HG03060 (cell line): ENCODE results near the gene GANAB.
"Not testable (repeated sequence)": the region's sequence is repeated elsewhere in the genome, so short reads cannot be mapped to it uniquely, and the experiment has no call there.

ENCODE experiments used
- ATAC-seq: cut with Tn5 transposase; IDR thresholded peaks from one replicate; pipeline ENCODE4 v1.9.1; 2021; ENCODE audit warnings: low read depth, moderate number of reproducible peaks; ENCODE audit not compliant: unreplicated experiment

Gene GANAB

DNA sequence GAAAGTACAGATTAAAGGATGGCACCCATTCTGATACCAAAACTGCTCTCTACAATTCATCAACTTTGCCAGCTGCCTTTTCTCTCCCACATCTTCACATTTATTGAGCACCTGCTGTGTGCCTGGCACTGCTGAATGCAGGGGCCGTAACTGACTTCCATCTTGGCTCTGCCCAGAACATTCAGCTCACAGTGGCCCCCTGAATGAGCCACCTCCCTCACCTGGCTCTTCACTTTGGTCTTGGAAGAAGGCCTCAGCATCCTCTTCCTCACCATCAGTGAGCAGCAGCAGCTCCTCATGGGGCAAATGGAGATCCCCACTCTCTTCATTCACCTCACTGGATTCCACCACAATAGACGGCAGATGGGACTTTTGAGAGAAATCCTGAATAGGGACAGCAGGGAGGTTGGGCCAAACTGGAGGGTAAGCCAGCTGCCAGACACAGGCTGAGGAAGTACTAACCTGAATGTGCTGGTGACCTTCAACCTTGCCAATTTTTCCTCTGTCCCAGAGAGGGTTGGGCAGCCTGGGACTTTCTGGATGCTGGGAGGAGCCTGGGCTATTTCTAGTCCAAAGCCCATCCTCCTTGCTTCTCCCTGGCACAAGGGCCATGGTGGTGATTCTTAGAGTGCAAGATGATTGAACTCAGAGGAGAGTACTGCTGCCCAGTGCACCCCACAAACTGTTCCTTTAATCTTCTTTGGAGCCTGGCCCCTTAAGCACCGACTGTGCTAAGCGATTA lies 23.2 kb upstream of the GANAB start:
- no peak for ATAC-seq

DNA sequence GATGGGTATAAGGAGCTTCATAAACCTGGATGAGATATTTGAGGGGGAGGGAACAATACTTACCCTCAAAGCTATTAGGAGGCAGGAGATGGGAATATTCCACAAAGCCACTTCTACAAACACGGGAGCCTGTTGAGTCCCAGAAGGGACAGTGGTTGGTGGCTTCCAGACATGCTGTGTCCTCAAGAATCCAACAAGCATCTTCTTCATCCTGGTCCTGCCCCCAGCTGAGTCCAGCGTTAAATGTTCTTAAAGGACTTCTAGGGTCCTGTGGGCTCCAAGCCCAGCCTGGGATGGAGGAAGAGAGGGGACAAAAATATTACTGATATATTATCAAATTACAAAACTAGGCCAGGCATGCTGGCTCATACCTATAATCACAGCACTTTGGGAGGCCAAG lies 21.0 kb upstream of the GANAB start:
- ATAC-seq = no peak

DNA sequence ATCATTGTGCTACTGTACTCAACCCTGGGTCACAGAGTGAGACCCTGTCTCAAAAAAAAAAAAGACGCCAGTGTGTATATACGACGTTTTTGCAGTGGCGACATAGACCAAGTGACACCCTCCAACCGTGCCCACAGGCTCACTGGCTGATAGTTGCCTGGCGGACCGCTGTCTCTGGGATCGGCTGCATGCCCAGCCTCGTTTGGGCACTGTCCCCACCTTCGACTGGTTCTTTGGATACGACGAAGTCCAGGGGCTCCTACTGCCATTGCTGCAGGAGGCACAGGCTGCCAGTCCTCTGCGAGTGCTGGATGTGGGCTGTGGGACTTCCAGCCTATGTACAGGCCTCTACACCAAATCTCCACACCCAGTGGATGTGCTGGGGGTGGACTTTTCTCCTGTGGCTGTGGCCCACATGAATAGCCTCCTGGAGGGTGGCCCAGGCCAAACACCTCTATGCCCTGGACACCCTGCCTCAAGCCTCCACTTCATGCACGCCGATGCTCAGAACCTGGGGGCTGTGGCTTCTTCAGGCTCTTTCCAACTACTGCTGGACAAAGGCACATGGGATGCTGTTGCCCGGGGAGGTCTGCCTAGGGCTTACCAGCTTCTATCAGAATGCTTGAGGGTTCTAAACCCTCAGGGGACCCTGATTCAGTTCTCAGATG lies 20.0 kb upstream of the GANAB start:
- no peak for ATAC-seq

DNA sequence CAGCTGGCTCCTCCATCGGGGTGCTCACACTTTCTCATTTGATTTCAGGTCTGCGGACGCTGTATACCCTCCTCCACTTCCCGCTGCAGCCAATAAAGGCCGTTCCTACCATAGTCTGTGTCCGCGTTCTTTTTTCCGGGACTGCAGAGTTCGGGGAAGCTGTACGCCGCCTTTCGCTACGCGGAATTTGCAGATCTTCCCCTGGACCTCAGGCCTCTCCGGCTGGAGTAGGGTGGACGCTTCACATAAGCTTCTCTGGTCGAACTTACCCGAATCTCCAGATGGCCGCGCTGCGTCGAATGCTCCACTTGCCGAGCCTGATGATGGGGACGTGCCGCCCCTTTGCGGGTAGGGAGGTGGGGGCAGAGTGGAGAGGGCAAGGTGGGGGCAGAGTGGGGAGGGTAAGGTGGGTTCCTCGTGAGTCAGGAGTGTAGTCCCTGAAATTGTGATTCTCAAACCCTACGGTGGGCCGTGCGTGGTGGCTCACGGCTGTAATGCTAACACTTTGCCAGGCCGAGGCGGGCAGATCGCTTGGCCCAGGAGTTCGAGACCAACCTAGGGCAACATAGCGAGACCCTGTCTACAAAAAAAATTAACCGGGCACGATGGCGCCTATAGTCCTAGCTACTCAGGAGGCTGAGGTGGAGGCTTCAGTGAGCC lies 19.3 kb upstream of the GANAB start:
- peak; percentile 6 for ATAC-seq

DNA sequence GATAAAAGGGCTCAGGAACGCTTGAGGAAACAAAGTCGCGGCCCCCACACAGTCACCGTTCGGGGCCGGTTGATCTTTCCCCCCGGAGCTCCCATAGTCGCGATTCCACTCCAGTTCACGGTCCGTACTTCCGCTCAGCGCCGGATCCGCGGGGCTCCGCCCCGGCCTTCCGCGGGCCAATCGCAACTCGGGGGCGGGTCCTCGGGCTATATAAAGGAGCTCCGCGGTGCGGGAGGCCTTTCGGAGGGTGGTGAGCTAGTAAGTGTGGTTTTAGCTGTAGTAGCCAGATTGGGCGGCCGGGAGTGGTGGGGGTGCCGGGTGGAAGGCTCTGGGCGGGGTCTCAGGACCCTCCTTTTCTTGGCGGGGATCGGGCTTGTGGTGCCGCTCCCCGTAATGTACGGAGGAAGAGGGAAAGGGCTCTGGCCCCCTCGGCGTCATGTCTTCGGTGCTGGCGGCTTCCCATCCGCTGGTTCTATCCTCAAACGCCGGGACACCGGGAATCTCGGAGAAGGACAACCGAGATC lies 18.7 kb upstream of the GANAB start, which contains the start of the genes C11orf98 and CSKMT:
Gene C11orf98, minus strand, starts transcription at position 136 of the 524 bp plus-strand sequence. Its CDS starts 41 bp downstream, at position 95.
Gene CSKMT, plus strand, starts transcription at position 238 of the 524 bp plus-strand sequence. CDS start 568 bp downstream, outside the sequence.
- ATAC-seq = peak; percentile 46

GRCh38 chr11:62664405-62665074 lies 18.1 kb upstream of the GANAB start:
- peak; percentile 17 for ATAC-seq

GRCh38 chr11:62656796-62657429 lies 10.5 kb upstream of the GANAB start:
- ATAC-seq = no peak

DNA sequence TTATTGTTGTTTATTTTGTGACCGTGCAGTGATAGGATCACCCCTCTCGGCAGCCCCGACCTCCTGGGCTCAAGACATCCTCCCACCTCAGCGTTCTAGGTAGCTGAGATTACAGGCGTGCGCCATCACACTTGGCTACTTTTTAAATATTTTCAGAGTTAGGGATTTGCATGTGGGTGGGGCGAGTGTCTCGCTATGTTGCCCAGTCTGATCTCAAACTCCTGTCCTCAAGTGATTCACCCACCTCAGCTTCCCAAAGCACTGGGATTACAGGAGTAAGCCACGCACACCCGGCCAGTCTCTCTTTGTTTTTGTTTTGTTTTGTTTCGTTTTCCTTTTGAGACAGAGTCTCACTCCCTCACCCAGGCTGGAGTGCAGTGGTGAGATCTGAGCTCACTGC lies 7.9 kb upstream of the GANAB start:
- ATAC-seq = no peak

- peak; percentile 9 for ATAC-seq
These were observed 6.0 kb upstream of the GANAB start for GRCh38 chr11:62652161-62653006.

DNA sequence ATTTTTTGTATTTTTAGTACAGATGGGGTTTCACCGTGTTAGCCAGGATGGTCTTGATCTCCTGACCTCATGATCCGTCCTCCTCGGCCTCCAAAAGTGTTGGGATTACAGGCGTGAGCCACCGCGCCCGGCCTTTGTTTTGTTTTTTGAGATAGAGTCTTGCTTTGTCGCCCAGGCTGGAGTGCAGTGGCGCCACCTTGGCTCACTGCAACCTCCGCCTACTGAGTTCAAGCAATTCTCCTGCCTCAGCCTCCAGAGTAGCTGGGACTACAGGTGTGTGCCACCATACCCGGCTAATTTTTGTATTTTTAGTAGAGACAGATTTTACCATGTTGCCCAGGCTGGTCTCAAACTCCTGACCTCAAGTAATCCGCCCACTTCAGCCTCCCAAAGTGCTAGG lies 3.9 kb upstream of the GANAB start:
- not testable (repeated sequence) for ATAC-seq

DNA sequence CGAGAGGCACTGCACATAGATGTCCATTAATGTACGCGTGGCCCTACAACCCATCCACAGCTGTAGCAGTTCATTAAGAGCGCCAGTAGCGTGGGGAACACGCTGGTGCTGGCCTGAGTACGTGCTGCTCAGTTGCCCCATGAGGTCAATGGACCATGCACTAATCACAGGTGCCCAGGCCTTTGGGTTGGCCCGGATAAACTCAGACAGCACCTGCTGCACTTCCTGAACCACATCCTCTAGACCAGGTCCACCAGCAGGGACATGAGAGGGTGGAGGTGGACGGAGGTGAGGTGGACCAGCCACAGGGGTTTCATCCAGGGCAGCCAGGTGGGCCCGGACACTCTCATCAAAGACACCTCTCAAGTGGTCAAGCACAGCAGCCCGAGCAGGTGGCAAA lies 3.1 kb upstream of the GANAB start:
- no peak for ATAC-seq

DNA sequence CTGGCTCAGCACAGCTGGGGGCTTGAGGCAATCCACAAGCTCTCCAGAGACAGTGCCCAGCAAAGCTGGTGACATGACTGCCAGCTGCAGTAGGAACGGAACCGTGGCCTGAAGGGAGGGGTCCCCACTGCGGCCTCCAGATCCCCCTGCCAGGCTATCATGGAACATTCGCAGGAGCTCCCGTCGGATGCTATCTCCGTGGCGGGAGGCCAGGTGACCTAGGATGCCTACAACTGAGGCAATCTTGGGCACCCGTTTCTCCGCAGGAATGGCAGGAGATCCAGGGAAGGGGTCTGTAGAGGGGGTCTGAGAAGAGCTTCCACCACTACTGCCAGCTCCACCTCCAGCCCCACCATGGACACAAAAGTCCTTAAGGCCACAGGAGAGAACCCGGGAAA lies 2.6 kb upstream of the GANAB start:
- ATAC-seq = no peak

GRCh38 chr11:62648185-62648966 lies 2.0 kb upstream of the GANAB start:
- ATAC-seq = no peak

- no peak for ATAC-seq
These were observed 1.2 kb upstream of the GANAB start for GRCh38 chr11:62647609-62648005.

DNA sequence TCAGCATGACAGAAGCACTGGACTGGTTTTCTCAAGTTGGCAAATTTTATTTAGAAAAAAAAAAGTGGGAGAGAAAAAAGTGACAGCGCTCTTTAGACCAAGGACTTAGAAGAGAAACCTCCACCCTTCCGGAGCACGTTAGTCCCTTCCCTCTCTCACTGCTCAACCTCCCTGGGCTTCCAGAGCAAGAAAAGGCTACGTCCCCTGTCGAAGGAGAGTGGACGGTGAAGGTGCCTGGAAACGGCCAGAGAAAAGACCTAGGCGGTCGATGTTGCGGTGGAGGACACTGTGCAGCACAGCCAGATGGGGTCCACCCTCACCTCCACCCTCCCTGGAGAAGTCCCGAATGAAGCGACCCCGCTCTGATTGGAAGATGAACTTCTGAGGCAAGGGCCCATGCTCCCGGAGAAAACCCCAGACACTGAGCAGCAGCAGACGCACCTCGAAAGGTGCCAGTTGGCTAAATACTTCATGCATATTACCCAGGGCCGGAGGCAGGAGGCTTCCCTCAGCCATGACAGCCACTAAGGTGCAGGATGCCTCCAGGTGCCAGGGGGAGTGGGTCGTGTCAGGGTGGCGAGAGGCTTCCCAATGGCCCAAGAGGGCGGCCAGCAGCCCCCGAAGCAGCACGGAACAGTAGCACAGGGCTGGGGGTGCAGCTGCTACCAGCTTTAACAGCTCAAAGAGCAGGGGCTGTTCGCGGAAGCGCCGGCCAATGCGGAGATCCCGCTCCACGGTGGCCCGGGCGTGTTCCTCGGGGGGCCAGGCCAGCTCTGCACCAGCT lies 604 bp upstream of the GANAB start:
- no peak for ATAC-seq

DNA sequence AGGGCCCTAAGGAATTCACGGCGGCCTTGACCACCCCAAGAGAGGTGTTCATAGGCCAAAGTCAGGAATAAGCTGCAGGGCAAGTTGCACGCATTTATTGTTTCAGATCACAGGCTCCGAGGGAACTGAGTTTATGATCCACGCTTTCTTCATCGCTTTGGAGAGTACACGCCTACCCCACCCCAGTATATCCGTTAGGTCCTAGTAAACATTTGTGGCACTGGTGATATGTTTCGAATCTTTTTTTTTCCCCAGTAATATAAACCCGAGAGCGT lies 805 bp downstream of the GANAB start:
- no peak for ATAC-seq

GRCh38 chr11:62644220-62644619 lies 2.2 kb downstream of the GANAB start:
- no peak for ATAC-seq

GRCh38 chr11:62632492-62632891 lies 13.9 kb downstream of the GANAB start:
- ATAC-seq = no peak
